Measurements from ENCODE around the gene YIPF2.

The YIPF2 gene

GRCh38 chr19:10919352-10920287 lies 8.8 kb downstream of the YIPF2 start:
- Histone ChIP-seq H3K9me3 (ENCODE audit: control insufficient read depth, low read length) (no peaks in the 10 kb centered on the region), H3K4me1 (ENCODE audit: control insufficient read depth, insufficient read depth, low read length) (peaks cover 14% of the 10 kb centered on the region), H3K9ac (ENCODE audit: low read length) (no peak overlapping the region), H3K4me3 (ENCODE audit: low read length) (no peak overlapping the region), H3K36me3 (ENCODE audit: control insufficient read depth, insufficient read depth, low read length, severe bottlenecking) (peaks cover 57% of the 10 kb centered on the region), H3K27me3 (replicated peaks; ENCODE audit: control insufficient read depth, insufficient read depth, low read length) (no peaks in the 10 kb centered on the region)
- no peak for DNase-seq (ENCODE audit: low read depth)

- no peak for DNase-seq (ENCODE audit: low read depth)
- peaks cover 47% of the 10 kb centered on the region for H3K36me3 ChIP-seq (ENCODE audit: control insufficient read depth, insufficient read depth, low read length, severe bottlenecking)
- H3K9ac ChIP-seq (ENCODE audit: low read length), result no peak overlapping the region
- no peak overlapping the region for H3K4me3 ChIP-seq (ENCODE audit: low read length)
- H3K9me3 ChIP-seq (ENCODE audit: control insufficient read depth, low read length), result no peaks in the 10 kb centered on the region
- H3K4me1 ChIP-seq (ENCODE audit: control insufficient read depth, insufficient read depth, low read length), result peaks cover 14% of the 10 kb centered on the region
- no peaks in the 10 kb centered on the region for H3K27me3 ChIP-seq (replicated peaks; ENCODE audit: control insufficient read depth, insufficient read depth, low read length)
Measured at GRCh38 chr19:10918359-10918758, 10.1 kb downstream of the YIPF2 start.

- H3K27me3 ChIP-seq (replicated peaks; ENCODE audit: control insufficient read depth, insufficient read depth, low read length), result no peaks in the 10 kb centered on the region
- H3K36me3 ChIP-seq (ENCODE audit: control insufficient read depth, insufficient read depth, low read length, severe bottlenecking), result peaks cover 43% of the 10 kb centered on the region
- H3K9me3 ChIP-seq (ENCODE audit: control insufficient read depth, low read length), result no peaks in the 10 kb centered on the region
- no peak for DNase-seq (ENCODE audit: low read depth)
- H3K4me3 ChIP-seq (ENCODE audit: low read length), result no peak overlapping the region
- no peak overlapping the region for H3K9ac ChIP-seq (ENCODE audit: low read length)
- peaks cover 14% of the 10 kb centered on the region for H3K4me1 ChIP-seq (ENCODE audit: control insufficient read depth, insufficient read depth, low read length)
Measured at GRCh38 chr19:10916602-10917001, 11.8 kb downstream of the YIPF2 start.

- no peaks in the 10 kb centered on the region for H3K27me3 ChIP-seq (replicated peaks; ENCODE audit: control insufficient read depth, insufficient read depth, low read length)
- H3K4me1 ChIP-seq (ENCODE audit: control insufficient read depth, insufficient read depth, low read length), result peaks cover 14% of the 10 kb centered on the region
- no peak overlapping the region for H3K4me3 ChIP-seq (ENCODE audit: low read length)
- H3K9ac ChIP-seq (ENCODE audit: low read length), result peak overlapping the region; percentile 7
- H3K9me3 ChIP-seq (ENCODE audit: control insufficient read depth, low read length), result no peaks in the 10 kb centered on the region
- DNase-seq (ENCODE audit: low read depth), result peak; percentile 82
- H3K36me3 ChIP-seq (ENCODE audit: control insufficient read depth, insufficient read depth, low read length, severe bottlenecking), result peaks cover 40% of the 10 kb centered on the region
Measured at GRCh38 chr19:10915130-10916091, 13.0 kb downstream of the YIPF2 start.

- Histone ChIP-seq H3K4me3 (ENCODE audit: low read length) (no peak overlapping the region), H3K36me3 (ENCODE audit: control insufficient read depth, insufficient read depth, low read length, severe bottlenecking) (peaks cover 36% of the 10 kb centered on the region), H3K4me1 (ENCODE audit: control insufficient read depth, insufficient read depth, low read length) (peaks cover 14% of the 10 kb centered on the region), H3K9me3 (ENCODE audit: control insufficient read depth, low read length) (no peaks in the 10 kb centered on the region), H3K9ac (ENCODE audit: low read length) (no peak overlapping the region), H3K27me3 (replicated peaks; ENCODE audit: control insufficient read depth, insufficient read depth, low read length) (no peaks in the 10 kb centered on the region)
- no peak for DNase-seq (ENCODE audit: low read depth)
Measured at GRCh38 chr19:10913716-10914340, 14.6 kb downstream of the YIPF2 start.

- no peak overlapping the region for H3K4me3 ChIP-seq (ENCODE audit: low read length)
- H3K9me3 ChIP-seq (ENCODE audit: control insufficient read depth, low read length), result no peaks in the 10 kb centered on the region
- H3K4me1 ChIP-seq (ENCODE audit: control insufficient read depth, insufficient read depth, low read length), result peaks cover 14% of the 10 kb centered on the region
- peaks cover 48% of the 10 kb centered on the region for H3K36me3 ChIP-seq (ENCODE audit: control insufficient read depth, insufficient read depth, low read length, severe bottlenecking)
- no peak for DNase-seq (ENCODE audit: low read depth)
- H3K27me3 ChIP-seq (replicated peaks; ENCODE audit: control insufficient read depth, insufficient read depth, low read length), result no peaks in the 10 kb centered on the region
- H3K9ac ChIP-seq (ENCODE audit: low read length), result no peak overlapping the region
Measured at GRCh38 chr19:10912619-10913018, 15.8 kb downstream of the YIPF2 start.

GRCh38 chr19:10911579-10912363 lies 16.7 kb downstream of the YIPF2 start:
- no peaks in the 10 kb centered on the region for H3K9me3 ChIP-seq (ENCODE audit: control insufficient read depth, low read length)
- H3K9ac ChIP-seq (ENCODE audit: low read length), result no peak overlapping the region
- H3K27me3 ChIP-seq (replicated peaks; ENCODE audit: control insufficient read depth, insufficient read depth, low read length), result no peaks in the 10 kb centered on the region
- peaks cover 14% of the 10 kb centered on the region for H3K4me1 ChIP-seq (ENCODE audit: control insufficient read depth, insufficient read depth, low read length)
- no peak overlapping the region for H3K4me3 ChIP-seq (ENCODE audit: low read length)
- DNase-seq (ENCODE audit: low read depth), result no peak
- H3K36me3 ChIP-seq (ENCODE audit: control insufficient read depth, insufficient read depth, low read length, severe bottlenecking), result peaks cover 47% of the 10 kb centered on the region

GRCh38 chr19:10908380-10908960 lies 20.0 kb downstream of the YIPF2 start:
- Histone ChIP-seq H3K4me3 (ENCODE audit: low read length) (no peak overlapping the region), H3K27me3 (replicated peaks; ENCODE audit: control insufficient read depth, insufficient read depth, low read length) (no peaks in the 10 kb centered on the region), H3K9ac (ENCODE audit: low read length) (no peak overlapping the region), H3K9me3 (ENCODE audit: control insufficient read depth, low read length) (no peaks in the 10 kb centered on the region), H3K4me1 (ENCODE audit: control insufficient read depth, insufficient read depth, low read length) (no peaks in the 10 kb centered on the region), H3K36me3 (ENCODE audit: control insufficient read depth, insufficient read depth, low read length, severe bottlenecking) (peaks cover 41% of the 10 kb centered on the region)
- DNase-seq (ENCODE audit: low read depth), result no peak

- Histone ChIP-seq H3K4me3 (ENCODE audit: low read length) (no peak overlapping the region), H3K9me3 (ENCODE audit: control insufficient read depth, low read length) (no peaks in the 10 kb centered on the region), H3K27me3 (replicated peaks; ENCODE audit: control insufficient read depth, insufficient read depth, low read length) (no peaks in the 10 kb centered on the region), H3K9ac (ENCODE audit: low read length) (no peak overlapping the region), H3K4me1 (ENCODE audit: control insufficient read depth, insufficient read depth, low read length) (no peaks in the 10 kb centered on the region), H3K36me3 (ENCODE audit: control insufficient read depth, insufficient read depth, low read length, severe bottlenecking) (peaks cover 40% of the 10 kb centered on the region)
- no peak for DNase-seq (ENCODE audit: low read depth)
Measured at GRCh38 chr19:10907925-10908324, 20.5 kb downstream of the YIPF2 start.

- Histone ChIP-seq H3K27me3 (replicated peaks; ENCODE audit: control insufficient read depth, insufficient read depth, low read length) (no peaks in the 10 kb centered on the region), H3K4me3 (ENCODE audit: low read length) (no peak overlapping the region), H3K36me3 (ENCODE audit: control insufficient read depth, insufficient read depth, low read length, severe bottlenecking) (no peaks in the 10 kb centered on the region), H3K9me3 (ENCODE audit: control insufficient read depth, low read length) (no peaks in the 10 kb centered on the region), H3K4me1 (ENCODE audit: control insufficient read depth, insufficient read depth, low read length) (no peaks in the 10 kb centered on the region), H3K9ac (ENCODE audit: low read length) (no peak overlapping the region)
- DNase-seq (ENCODE audit: low read depth), result no peak
Measured at GRCh38 chr19:10899151-10899653, 29.2 kb downstream of the YIPF2 start.
